Ovary (tissue), 9 donors: ENCODE data around the gene MCM6. TPM values are rescaled to one million over a fixed set of nuclear protein-coding genes. Genes with fewer than 3 reads are reported as not detected.

Experiments used
- DNase-seq, 5 donors: peaks; one replicate each; pipeline ENCODE4 v3.0.0-alpha.2; 2019 to 2020
- H3K27ac ChIP-seq, 2 donors: fragments of 200-600 bp; one replicate each; pipeline versions ENCODE4 v1.5.1 to v1.8.0; 2019 to 2022
- H3K27me3 ChIP-seq: fragments of 200-600 bp; one replicate; pipeline ENCODE4 v1.8.0; 2022
- H3K36me3 ChIP-seq: fragments of 200-600 bp; sonication (generic); one replicate; pipeline ENCODE4 v1.5.1; 2019
- H3K4me1 ChIP-seq: one replicate; pipeline ENCODE4 v1.8.1; 2013; ENCODE audit warnings: mild to moderate bottlenecking, moderate library complexity; ENCODE audit not compliant: insufficient read depth
- H3K4me3 ChIP-seq: fragments of 200-600 bp; sonication (generic); one replicate; pipeline ENCODE4 v1.5.1; 2017
- H3K9me3 ChIP-seq, 2 donors: fragments of 200-600 bp in 1 of 2; sonication (generic) in 1 of 2; one replicate each; pipeline versions ENCODE4 v1.5.1 to v1.8.1; 2013 to 2019; ENCODE audit warnings: mild to moderate bottlenecking in 1 of 2, moderate library complexity in 1 of 2
- CTCF ChIP-seq, 3 donors: fragments of 450-650 bp in 2 of 3; fragments of 200-600 bp in 1 of 3; IDR thresholded peaks; one replicate each; pipeline versions ENCODE4 v1.5.1 to v1.8.0; 2016 to 2022; ENCODE audit warnings: antibody characterized with exemption in 3 of 3, mild to moderate bottlenecking in 1 of 3
- EP300 ChIP-seq: sonication (generic); formaldehyde crosslinking; IDR thresholded peaks from one replicate; pipeline ENCODE4 v1.6.1; 2017; ENCODE audit warnings: antibody characterized with exemption
- POLR2A ChIP-seq: fragments of 450-650 bp; IDR thresholded peaks from one replicate; pipeline ENCODE4 v1.6.1; 2017; ENCODE audit warnings: antibody characterized with exemption, mild to moderate bottlenecking, moderate library complexity
- WGBS, 3 donors: extraction: QIAGEN DNeasy Blood & Tissue Kit in 1 of 3; methylation state at CpG; one replicate each; pipeline versions ENCODE4 v1.1.5 to v1.1.7; 2013 to 2017; 5-methylcytosine and 5-hydroxymethylcytosine counted together
- intact Hi-C, 4 donors: fragments of 100-400 bp; cut with DNase I; formaldehyde crosslinking; loops; one replicate each; pipeline versions ENCODE4 v1.11.0 to v1.15.1; 2022 to 2023
- polyA plus RNA-seq, 2 donors: library from polyadenylated mRNA; stranded (reverse); fragments of 200-250 nt in 1 of 2; fragments of 350-450 nt in 1 of 2; fragmentation: Illumina TruSeq in 1 of 2; extraction: RNeasy Lipid Tissue Mini Kit (QIAGEN cat#74804) in 1 of 2; gene quantifications; one replicate each; pipeline ENCODE4 v1.2.3, GENCODE V29; 2013 to 2014
- total RNA-seq, 7 donors: library from RNA; depleted of rRNA in 2 of 7; stranded (reverse); fragments of >200 nt in 2 of 7; fragmentation: NEBNext Ultra II Directional in 3 of 7; extraction: Animal tissue kit (Norgen Biotek cat#: 25700) in 3 of 7; gene quantifications; one replicate each; pipeline versions ENCODE4 v1.1.0 to v1.2.4, GENCODE V29; 2016 to 2023
- donor health status: DM: no; HTN: no; CAD: no; lungs with moderate emphysema.
- donor health status: DM: no; HTN: no; CAD: no.
- donor health status: Bipolar disorder and iron deficiency.
- donor health status: DM: yes; HTN: yes; CAD: no.
- donor health status: DM: no; HTN: no; CAD: no.
- donor health status: DM: yes; HTN: yes; CAD: no.

Gene MCM6
- total and polyA plus RNA-seq, 9 donors: 7.2 to 20.1 (median 15.4) TPM

GRCh38 chr2:135862718-135863117 is 13.5 kb downstream of the MCM6 start:
- no peak overlapping the region for H3K27ac ChIP-seq
- no peak overlapping the region for H3K4me3 ChIP-seq
- no peaks in the 10 kb centered on the region for H3K36me3 ChIP-seq
- H3K27me3 ChIP-seq: no peaks in the 10 kb centered on the region
- TF ChIP-seq CTCF (IDR thresholded peaks at IDR 0.05) (no peak), EP300 (no peak), POLR2A (no peak)
- DNase-seq: no peak
- 55 to 67% (median 59%) methylated on average over 4 of the region's 4 CpGs for WGBS, 3 donors
- no peaks in the 10 kb centered on the region for H3K4me1 ChIP-seq
- no peaks in the 10 kb centered on the region for H3K9me3 ChIP-seq
- intact Hi-C loops: no loop called here

GRCh38 chr2:135853401-135853800 is 22.8 kb downstream of the MCM6 start:
- TF ChIP-seq CTCF (IDR thresholded peaks at IDR 0.05) (no peak), POLR2A (no peak), EP300 (no peak)
- Histone ChIP-seq H3K4me3 (no peak overlapping the region), H3K27me3 (no peaks in the 10 kb centered on the region), H3K9me3 (no peaks in the 10 kb centered on the region), H3K27ac (no peak overlapping the region), H3K4me1 (no peaks in the 10 kb centered on the region), H3K36me3 (no peaks in the 10 kb centered on the region)
- intact Hi-C loops: no loop called here
- no peak for DNase-seq

- H3K4me1 ChIP-seq: no peaks in the 10 kb centered on the region
- DNase-seq: no peak
- no peaks in the 10 kb centered on the region for H3K9me3 ChIP-seq
- no peak overlapping the region for H3K4me3 ChIP-seq
- no peaks in the 10 kb centered on the region for H3K27me3 ChIP-seq
- H3K36me3 ChIP-seq: no peaks in the 10 kb centered on the region
- no peak overlapping the region for H3K27ac ChIP-seq
- TF ChIP-seq EP300 (no peak), POLR2A (no peak), CTCF (IDR thresholded peaks at IDR 0.05) (no peak)
- intact Hi-C loops: no loop called here
These were observed 24.4 kb downstream of the MCM6 start for GRCh38 chr2:135851858-135852257.

- Histone ChIP-seq H3K27me3 (no peaks in the 10 kb centered on the region), H3K27ac (no peak overlapping the region), H3K4me1 (no peaks in the 10 kb centered on the region), H3K9me3 (no peaks in the 10 kb centered on the region), H3K4me3 (no peak overlapping the region), H3K36me3 (no peaks in the 10 kb centered on the region)
- no peak for DNase-seq
- WGBS, 3 donors: 86 to 87% (median 86%) methylated on average over 17 of the region's 17 CpGs
- TF ChIP-seq CTCF (IDR thresholded peaks at IDR 0.05): no peak
- no peak for TF ChIP-seq POLR2A
- no peak for TF ChIP-seq EP300
- intact Hi-C loops: no loop called here
These were observed 25.2 kb downstream of the MCM6 start for GRCh38 chr2:135850892-135851668.
